WTC11 (cell line): ENCODE results near the gene FLNA. TPM values are rescaled to one million over a fixed set of nuclear protein-coding genes. Genes with fewer than 3 reads are reported as not detected.

Experiments used
- total RNA-seq: library from RNA; stranded (reverse); gene quantifications from 3 replicates; pipeline ENCODE4 v1.2.3, GENCODE V29; 2021

FLNA gene
- total RNA-seq, 1 experiment from 2014 or later, result 1,017 TPM

Other genes starting within 250 kb of the FLNA start
- gene OPN1LW, start 230.4 kb downstream of the FLNA start, total RNA-seq, result not detected in 3 replicates
- gene OPN1MW, start 192.0 kb downstream of the FLNA start, total RNA-seq, result not detected in 3 replicates
- gene OPN1MW2, start 154.9 kb downstream of the FLNA start, total RNA-seq, result not detected in 3 replicates
- not detected in 3 replicates for gene OPN1MW3, start 117.1 kb downstream of the FLNA start, total RNA-seq
- gene TEX28, start 79.5 kb downstream of the FLNA start, total RNA-seq, result not detected in 3 replicates
- gene TKTL1, start 78.8 kb downstream of the FLNA start, total RNA-seq, result 0.46 to 0.53 TPM in 2 of 3 replicates, not detected in the other
- gene EMD, start 4.7 kb upstream of the FLNA start, total RNA-seq, result 69.8 to 78.3 TPM (median 72.7 TPM) in 3 replicates
- gene RPL10, start 23.7 kb upstream of the FLNA start, total RNA-seq, result 2,241 to 2,474 TPM (median 2,438 TPM) in 3 replicates
- gene DNASE1L1, start 34.6 kb upstream of the FLNA start, total RNA-seq, result 16.2 to 21.6 TPM (median 21.2 TPM) in 3 replicates
- 43.5 to 48.6 TPM (median 44.5 TPM) in 3 replicates for gene TAFAZZIN, start 36.9 kb upstream of the FLNA start, total RNA-seq
- 43.9 to 46.0 TPM (median 44.8 TPM) in 3 replicates for gene ATP6AP1, start 54.0 kb upstream of the FLNA start, total RNA-seq
- gene GDI1, start 62.5 kb upstream of the FLNA start, total RNA-seq, result 106 to 108 TPM (median 108 TPM) in 3 replicates
- 50.2 to 51.8 TPM (median 51.1 TPM) in 3 replicates for gene FAM50A, start 69.5 kb upstream of the FLNA start, total RNA-seq
- gene PLXNA3, start 83.6 kb upstream of the FLNA start, total RNA-seq, result 26.6 to 33.1 TPM (median 31.4 TPM) in 3 replicates
- 46.1 to 52.1 TPM (median 50.2 TPM) in 3 replicates for gene LAGE3, start 104.6 kb upstream of the FLNA start, total RNA-seq
- 34.0 to 34.7 TPM (median 34.1 TPM) in 3 replicates for gene UBL4A, start 112.0 kb upstream of the FLNA start, total RNA-seq
- gene SLC10A3, start 116.0 kb upstream of the FLNA start, total RNA-seq, result 8.7 to 9.8 TPM (median 9.6 TPM) in 3 replicates
- 23.5 to 26.5 TPM (median 25.0 TPM) in 3 replicates for gene FAM3A, start 141.6 kb upstream of the FLNA start, total RNA-seq
- gene G6PD, start 172.2 kb upstream of the FLNA start, total RNA-seq, result 64.7 to 72.8 TPM (median 66.0 TPM) in 3 replicates
- gene IKBKG, start 173.0 kb upstream of the FLNA start, total RNA-seq, result 20.0 to 29.1 TPM (median 22.1 TPM) in 3 replicates
- gene CTAG1A, start 210.5 kb upstream of the FLNA start, total RNA-seq, result not detected in 3 replicates
- gene CTAG1B, start 244.6 kb upstream of the FLNA start, total RNA-seq, result not detected in 3 replicates